HPDE6-E6E7 (cell line): ENCODE measurements around the gene KCTD15.

Experiments used
- DNase-seq: peaks from one replicate; pipeline ENCODE4 v3.0.0; 2011; ENCODE audit warnings: missing footprints; ENCODE audit errors: extremely low spot score

KCTD15 gene

GRCh38 chr19:33796164-33796875 lies at the start of gene KCTD15:
TSS of gene KCTD15 (plus strand) at chr19:33796870. CDS start at chr19:33800455, 3,585 bp downstream.
- DNase-seq: no peak

GRCh38 chr19:33747273-33747672 lies 49.4 kb upstream of the KCTD15 start:
- no peak for DNase-seq

- DNase-seq: no peak
These were observed 48.4 kb upstream of the KCTD15 start for GRCh38 chr19:33748231-33748630.

GRCh38 chr19:33749016-33749415 lies 47.7 kb upstream of the KCTD15 start:
- DNase-seq: no peak

- DNase-seq: no peak
These were observed 47.0 kb upstream of the KCTD15 start for GRCh38 chr19:33749619-33750175.

- no peak for DNase-seq
These were observed 45.9 kb upstream of the KCTD15 start for GRCh38 chr19:33750587-33751435.

- DNase-seq: no peak
These were observed 45.3 kb upstream of the KCTD15 start for GRCh38 chr19:33751436-33751770.

- no peak for DNase-seq
These were observed 44.5 kb upstream of the KCTD15 start for GRCh38 chr19:33752018-33752800.

GRCh38 chr19:33752945-33753344 lies 43.7 kb upstream of the KCTD15 start:
- DNase-seq: no peak

GRCh38 chr19:33754361-33754760 lies 42.3 kb upstream of the KCTD15 start:
- no peak for DNase-seq

- no peak for DNase-seq
These were observed 41.3 kb upstream of the KCTD15 start for GRCh38 chr19:33755099-33756035.

GRCh38 chr19:33756177-33756576 lies 40.5 kb upstream of the KCTD15 start:
- DNase-seq: no peak

- no peak for DNase-seq
These were observed 38.1 kb upstream of the KCTD15 start for GRCh38 chr19:33758541-33759013.

GRCh38 chr19:33759356-33759755 lies 37.3 kb upstream of the KCTD15 start:
- DNase-seq: no peak

GRCh38 chr19:33763633-33764371 lies 32.9 kb upstream of the KCTD15 start:
- DNase-seq: no peak

GRCh38 chr19:33766623-33767022 lies 30.0 kb upstream of the KCTD15 start:
- DNase-seq: no peak

GRCh38 chr19:33767898-33768413 lies 28.7 kb upstream of the KCTD15 start:
- no peak for DNase-seq

- DNase-seq: no peak
These were observed 27.5 kb upstream of the KCTD15 start for GRCh38 chr19:33769208-33769607.

GRCh38 chr19:33770107-33770506 lies 26.6 kb upstream of the KCTD15 start:
- no peak for DNase-seq
